Vagina (tissue), 2 donors: ENCODE data around the gene FBXO21.
"Not testable (repeated sequence)": the region's sequence is repeated elsewhere in the genome, so short reads cannot be mapped to it uniquely, and the experiment has no call there.

Source experiments
- CTCF ChIP-seq, 3 experiments: fragments of 450-650 bp in 2 of 3; fragments of 200-600 bp in 1 of 3; sonication (generic) in 1 of 3; IDR thresholded peaks; one replicate each; pipeline ENCODE4 v1.5.1; 2017 to 2019; ENCODE audit warnings: antibody characterized with exemption in 3 of 3, mild to moderate bottlenecking in 2 of 3, moderate library complexity in 2 of 3
- POLR2A ChIP-seq, 2 donors: fragments of 450-650 bp; IDR thresholded peaks; one replicate each; pipeline ENCODE4 v1.6.1; 2017; ENCODE audit warnings: antibody characterized with exemption in 2 of 2, mild to moderate bottlenecking in 2 of 2, moderate library complexity in 2 of 2

- not testable (repeated sequence) for TF ChIP-seq POLR2A, CTCF (IDR thresholded peaks at IDR 0.05)
Observed at GRCh38 chr12:117104003-117104402, 86.3 kb downstream of the FBXO21 start.
